LNCAP (cell line): ENCODE data around the gene MYL6.
A peak's percentile ranks its signal among the peaks of the same experiment; 100 is the strongest.

Source experiments
- CTCF ChIP-seq: fragments of 450-650 bp; IDR thresholded peaks from 2 replicates; pipeline ENCODE4 v1.5.1; 2017; ENCODE audit warnings: mild to moderate bottlenecking

Gene MYL6

GRCh38 chr12:56206452-56207166, 48.5 kb downstream of the MYL6 start:
- peak; percentile 48 for TF ChIP-seq CTCF

GRCh38 chr12:56208006-56208405, 49.8 kb downstream of the MYL6 start:
- no peak for TF ChIP-seq CTCF
